ENCODE data around the gene HERPUD1.

- TF ChIP-seq, protein P1, sequence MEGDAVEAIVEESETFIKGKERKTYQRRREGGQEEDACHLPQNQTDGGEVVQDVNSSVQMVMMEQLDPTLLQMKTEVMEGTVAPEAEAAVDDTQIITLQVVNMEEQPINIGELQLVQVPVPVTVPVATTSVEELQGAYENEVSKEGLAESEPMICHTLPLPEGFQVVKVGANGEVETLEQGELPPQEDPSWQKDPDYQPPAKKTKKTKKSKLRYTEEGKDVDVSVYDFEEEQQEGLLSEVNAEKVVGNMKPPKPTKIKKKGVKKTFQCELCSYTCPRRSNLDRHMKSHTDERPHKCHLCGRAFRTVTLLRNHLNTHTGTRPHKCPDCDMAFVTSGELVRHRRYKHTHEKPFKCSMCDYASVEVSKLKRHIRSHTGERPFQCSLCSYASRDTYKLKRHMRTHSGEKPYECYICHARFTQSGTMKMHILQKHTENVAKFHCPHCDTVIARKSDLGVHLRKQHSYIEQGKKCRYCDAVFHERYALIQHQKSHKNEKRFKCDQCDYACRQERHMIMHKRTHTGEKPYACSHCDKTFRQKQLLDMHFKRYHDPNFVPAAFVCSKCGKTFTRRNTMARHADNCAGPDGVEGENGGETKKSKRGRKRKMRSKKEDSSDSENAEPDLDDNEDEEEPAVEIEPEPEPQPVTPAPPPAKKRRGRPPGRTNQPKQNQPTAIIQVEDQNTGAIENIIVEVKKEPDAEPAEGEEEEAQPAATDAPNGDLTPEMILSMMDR (IDR thresholded peaks at IDR 0.05) = no peak
- no peak for TF ChIP-seq POLR2A (IDR thresholded peaks at IDR 0.05)
These were observed 48.2 kb downstream of the HERPUD1 start for GRCh38 chr16:56980201-56980535.

Data from adrenal gland (tissue), 5 donors.